Measurements from ENCODE around the gene LRRC43. TPM values are rescaled to one million over a fixed set of nuclear protein-coding genes. Genes with fewer than 3 reads are reported as not detected.

The LRRC43 gene
- total RNA-seq, 6 experiments from 2014 or later, result not detected

DNA sequence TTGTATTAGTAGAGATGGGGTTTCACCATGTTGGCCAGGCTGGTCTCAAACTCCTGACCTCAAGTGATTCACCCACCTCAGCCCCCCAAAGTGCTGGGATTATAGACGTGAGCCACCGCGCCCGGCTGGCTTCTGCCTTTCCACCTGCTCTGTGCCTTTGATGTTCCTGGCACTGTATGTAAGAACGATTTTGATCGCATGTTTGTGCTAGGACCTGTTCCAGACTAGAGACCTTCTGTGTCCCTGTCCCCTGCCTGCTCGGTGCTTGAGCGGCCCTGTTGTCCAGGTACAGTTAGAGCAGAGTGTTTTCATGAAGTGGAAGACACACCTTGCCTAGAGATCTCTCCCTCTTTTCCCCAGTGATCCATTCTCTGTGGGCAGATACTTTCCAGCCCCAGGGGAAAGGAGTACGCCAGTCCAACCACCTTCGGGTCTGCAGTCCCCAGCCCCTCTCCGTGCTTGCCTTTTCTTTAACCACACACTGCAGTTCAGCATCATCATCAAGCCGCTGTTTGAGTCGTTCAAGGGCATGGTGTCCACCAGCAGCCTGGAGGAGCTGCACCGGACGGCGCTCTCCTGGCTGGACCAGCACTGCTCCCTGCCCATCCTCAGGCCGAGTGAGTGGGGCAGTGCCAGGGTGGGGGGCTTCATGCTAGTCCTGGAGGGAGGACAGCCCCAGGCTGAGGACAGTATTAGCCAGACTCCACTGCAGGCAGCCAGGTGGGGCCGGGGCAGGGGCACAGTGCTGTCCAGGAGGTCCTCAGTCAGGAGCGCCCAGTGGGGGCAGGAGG lies 42.3 kb upstream of the LRRC43 start:
- no peak overlapping the region for H3K4me3 Mint-ChIP-seq
- H3K27ac Mint-ChIP-seq, result no peak overlapping the region
- H3K4me1 Mint-ChIP-seq (ENCODE audit: low read depth), result no peaks in the 10 kb centered on the region
- H3K27me3 Mint-ChIP-seq (ENCODE audit: insufficient read depth), result peaks cover 5% of the 10 kb centered on the region
- TF ChIP-seq, protein P1, sequence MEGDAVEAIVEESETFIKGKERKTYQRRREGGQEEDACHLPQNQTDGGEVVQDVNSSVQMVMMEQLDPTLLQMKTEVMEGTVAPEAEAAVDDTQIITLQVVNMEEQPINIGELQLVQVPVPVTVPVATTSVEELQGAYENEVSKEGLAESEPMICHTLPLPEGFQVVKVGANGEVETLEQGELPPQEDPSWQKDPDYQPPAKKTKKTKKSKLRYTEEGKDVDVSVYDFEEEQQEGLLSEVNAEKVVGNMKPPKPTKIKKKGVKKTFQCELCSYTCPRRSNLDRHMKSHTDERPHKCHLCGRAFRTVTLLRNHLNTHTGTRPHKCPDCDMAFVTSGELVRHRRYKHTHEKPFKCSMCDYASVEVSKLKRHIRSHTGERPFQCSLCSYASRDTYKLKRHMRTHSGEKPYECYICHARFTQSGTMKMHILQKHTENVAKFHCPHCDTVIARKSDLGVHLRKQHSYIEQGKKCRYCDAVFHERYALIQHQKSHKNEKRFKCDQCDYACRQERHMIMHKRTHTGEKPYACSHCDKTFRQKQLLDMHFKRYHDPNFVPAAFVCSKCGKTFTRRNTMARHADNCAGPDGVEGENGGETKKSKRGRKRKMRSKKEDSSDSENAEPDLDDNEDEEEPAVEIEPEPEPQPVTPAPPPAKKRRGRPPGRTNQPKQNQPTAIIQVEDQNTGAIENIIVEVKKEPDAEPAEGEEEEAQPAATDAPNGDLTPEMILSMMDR (IDR thresholded peaks at IDR 0.05), result no peak
- no peaks in the 10 kb centered on the region for H3K9me3 Mint-ChIP-seq
- DNase-seq, result no peak
- H3K36me3 Mint-ChIP-seq (ENCODE audit: low read depth), result peaks cover 4% of the 10 kb centered on the region; the same call in 1 of the 2 replicates

DNA sequence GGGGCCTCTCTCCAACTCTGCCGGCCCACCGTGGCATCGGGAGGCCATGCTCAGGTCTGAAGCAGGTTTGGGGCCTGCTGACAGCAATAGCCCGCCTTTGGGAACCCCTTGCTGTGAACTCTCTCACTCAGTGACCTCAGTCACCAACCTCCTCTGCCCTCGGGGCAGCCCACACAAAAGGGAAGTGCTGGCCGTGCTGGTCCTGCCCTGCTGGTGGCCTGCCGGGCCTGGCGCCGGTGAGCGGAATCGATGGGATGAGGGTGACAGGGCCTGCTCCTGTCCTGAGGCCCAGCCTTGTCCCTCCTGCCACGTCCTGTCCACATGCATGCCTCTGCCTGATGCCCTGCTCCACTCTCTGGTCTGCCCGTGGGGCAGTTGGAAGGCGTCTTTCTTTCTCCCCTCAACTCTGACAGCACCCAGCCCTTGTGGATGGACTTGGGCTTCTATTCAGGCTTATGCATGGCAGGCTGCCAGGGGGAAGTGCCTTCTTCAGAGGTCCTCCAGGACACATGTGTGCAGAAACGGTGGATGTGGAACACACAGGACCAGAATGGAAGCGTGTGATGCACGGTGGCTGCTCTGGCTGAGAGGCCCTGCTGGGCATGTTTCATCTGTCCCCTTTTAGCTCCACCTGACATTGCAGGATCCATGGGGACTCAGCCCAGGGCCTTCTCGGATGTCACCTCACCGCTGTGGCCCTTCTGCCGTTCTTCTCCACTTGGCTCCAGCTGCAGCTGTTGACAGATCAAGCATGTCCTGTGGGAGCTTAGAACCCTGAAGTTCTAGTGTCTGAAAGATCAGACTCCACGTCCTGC lies 40.8 kb upstream of the LRRC43 start:
- Mint-ChIP-seq H3K27ac (no peak overlapping the region), H3K4me1 (ENCODE audit: low read depth) (no peaks in the 10 kb centered on the region), H3K36me3 (ENCODE audit: low read depth) (peaks cover 4% of the 10 kb centered on the region; the same call in 1 of the 2 replicates), H3K27me3 (ENCODE audit: insufficient read depth) (peaks cover 6% of the 10 kb centered on the region), H3K9me3 (no peaks in the 10 kb centered on the region), H3K4me3 (no peak overlapping the region)
- no peak for DNase-seq
- TF ChIP-seq, protein P1 (IDR thresholded peaks at IDR 0.05), result no peak

DNA sequence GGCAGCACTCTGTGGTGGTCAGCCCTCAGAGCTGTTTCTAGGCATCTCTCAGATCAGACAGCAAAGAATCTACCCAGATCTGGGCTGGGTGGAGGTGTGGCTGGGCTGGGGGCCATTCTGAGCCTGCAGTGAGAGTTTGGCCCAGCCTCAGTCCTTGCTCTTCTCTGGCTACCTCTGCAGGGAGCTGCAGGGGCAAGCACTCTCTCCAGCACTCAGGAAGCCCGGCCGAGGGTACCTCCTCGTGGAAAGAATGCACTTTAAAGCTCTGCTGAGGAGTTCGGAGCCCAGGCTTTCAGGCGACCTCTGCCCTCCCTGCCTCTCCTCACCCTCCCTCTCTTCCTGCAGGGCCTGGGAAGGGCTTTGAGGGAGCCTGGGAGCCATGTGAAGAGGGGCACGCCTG lies 40.1 kb upstream of the LRRC43 start:
- peaks cover 6% of the 10 kb centered on the region for H3K27me3 Mint-ChIP-seq (ENCODE audit: insufficient read depth)
- H3K27ac Mint-ChIP-seq, result no peak overlapping the region

DNA sequence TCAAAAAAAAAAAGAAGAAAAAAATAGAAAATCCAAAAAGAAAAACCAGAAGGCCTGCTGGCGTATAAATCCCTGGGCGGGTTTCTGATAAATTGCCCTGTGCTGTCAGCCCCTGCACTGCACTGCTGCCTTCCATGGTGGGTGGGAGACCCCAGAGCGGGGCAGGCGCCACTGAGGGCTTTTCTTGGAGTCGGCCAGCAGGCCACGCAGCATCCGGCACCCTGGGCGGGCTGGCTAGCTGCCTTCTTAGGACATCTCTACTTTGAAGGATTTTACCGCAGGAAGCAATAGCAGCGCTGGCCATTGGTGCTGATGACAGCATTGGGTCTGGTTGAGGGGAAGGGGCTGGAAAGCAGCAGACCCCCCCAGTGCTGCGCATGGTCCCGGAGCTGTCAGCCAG lies 38.0 kb upstream of the LRRC43 start:
- TF ChIP-seq, protein P1 (IDR thresholded peaks at IDR 0.05), result no peak
- Mint-ChIP-seq H3K4me3 (no peak overlapping the region), H3K9me3 (no peaks in the 10 kb centered on the region), H3K4me1 (ENCODE audit: low read depth) (peaks cover 5% of the 10 kb centered on the region; the same call in 1 of the 2 replicates), H3K27me3 (ENCODE audit: insufficient read depth) (peaks cover 9% of the 10 kb centered on the region), H3K27ac (no peak overlapping the region), H3K36me3 (ENCODE audit: low read depth) (no peaks in the 10 kb centered on the region)
- no peak for DNase-seq

More for the DNA sequence above, 40.1 kb upstream of the LRRC43 start:
- Mint-ChIP-seq H3K4me3 (no peak overlapping the region), H3K9me3 (no peaks in the 10 kb centered on the region), H3K36me3 (ENCODE audit: low read depth) (peaks cover 4% of the 10 kb centered on the region; the same call in 1 of the 2 replicates), H3K4me1 (ENCODE audit: low read depth) (no peaks in the 10 kb centered on the region)
- DNase-seq, result no peak
- TF ChIP-seq, protein P1 (IDR thresholded peaks at IDR 0.05), result no peak

DNA sequence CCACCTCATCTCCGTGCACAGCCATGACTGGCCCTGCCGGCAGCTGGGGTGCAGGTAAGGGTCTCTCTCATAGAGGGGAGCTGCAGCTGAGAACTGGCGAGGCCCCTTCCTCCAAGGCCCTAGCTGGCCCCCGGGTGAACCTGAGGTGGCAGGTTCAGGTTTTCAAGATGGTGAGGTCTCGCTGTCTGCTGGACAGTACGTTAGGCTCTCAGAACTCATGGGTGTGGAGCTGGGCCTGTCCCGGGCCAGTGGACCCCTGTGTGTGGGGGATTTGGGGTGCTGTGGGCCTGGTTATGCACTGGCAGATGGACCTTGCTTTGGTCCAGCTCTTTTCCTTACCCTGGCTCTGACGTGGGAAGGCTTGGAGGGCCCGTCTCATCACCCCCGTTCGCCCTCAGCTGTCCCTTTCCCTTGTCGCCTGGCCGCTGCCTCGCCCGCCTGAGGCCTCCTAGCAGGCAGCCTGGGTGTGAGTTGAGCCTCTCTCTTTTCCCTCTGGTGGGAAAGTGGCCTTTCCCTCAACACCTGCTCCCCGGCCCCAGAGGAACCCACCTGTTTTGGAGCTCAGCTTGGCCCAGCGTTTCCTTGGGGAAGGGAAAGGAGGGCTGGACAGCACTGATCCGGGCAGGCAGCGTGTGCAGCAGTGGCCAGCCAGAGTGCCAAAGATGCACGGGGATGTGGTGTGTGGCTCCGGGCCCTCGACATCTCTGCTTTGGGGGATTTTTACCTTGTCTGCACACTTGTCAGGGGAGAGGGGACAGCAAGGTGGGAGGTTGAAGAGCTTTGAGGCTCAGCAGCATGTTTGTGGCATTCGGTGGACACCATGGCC lies 37.2 kb upstream of the LRRC43 start:
- no peak for DNase-seq
- Mint-ChIP-seq H3K9me3 (no peaks in the 10 kb centered on the region), H3K27ac (no peak overlapping the region), H3K27me3 (ENCODE audit: insufficient read depth) (peaks cover 9% of the 10 kb centered on the region), H3K4me3 (no peak overlapping the region), H3K36me3 (ENCODE audit: low read depth) (no peaks in the 10 kb centered on the region), H3K4me1 (ENCODE audit: low read depth) (peaks cover 5% of the 10 kb centered on the region; the same call in 1 of the 2 replicates)
- TF ChIP-seq, protein P1 (IDR thresholded peaks at IDR 0.05), result no peak

Data from HFFc6 (cell line).